Naive thymus-derived CD8-positive, alpha-beta T cell (primary cell): ENCODE data around the gene FN1. TPM values are rescaled to one million over a fixed set of nuclear protein-coding genes. Genes with fewer than 3 reads are reported as not detected.

Experiments used
- ATAC-seq, 2 donors: fragments of 150-1000 bp; cut with Tn5 transposase in 1 of 2; sonication (Bioruptor Pico), chemical (Tn5 transposase) in 1 of 2; 1 replicate in 1 of 2; 2 replicates in 1 of 2; pipeline ENCODE4 v1.10.0; 2021; ENCODE audit warnings: mild to moderate bottlenecking in 2 of 2, moderate library complexity in 2 of 2
- POLR2A ChIA-PET: fragments of 350-600 bp; sonication (Branson Sonifier 250); formaldehyde crosslinking; loops from one replicate; lab custom pipeline; 2021; ENCODE audit warnings: antibody characterized with exemption; lab: Charles Lee
- DNase-seq, 10 donors: peaks; one replicate each; pipeline versions ENCODE4 v3.0.0 to v3.0.0-alpha.2; 2020 to 2022
- H3K27ac Mint-ChIP-seq, 10 donors: one replicate each; pipeline ENCODE4 v1.8.0; 2020 to 2022; ENCODE audit warnings: mild to moderate bottlenecking in 10 of 10, mixed read lengths in 10 of 10, moderate library complexity in 4 of 10, inconsistent platforms in 1 of 10
- H3K27me3 Mint-ChIP-seq, 5 donors: one replicate each; pipeline ENCODE4 v1.8.0; 2021 to 2022; ENCODE audit warnings: mixed read lengths in 5 of 5
- H3K36me3 Mint-ChIP-seq, 3 donors: one replicate each; pipeline ENCODE4 v1.8.0; 2020 to 2022; ENCODE audit warnings: mixed read lengths in 3 of 3, mild to moderate bottlenecking in 2 of 3, inconsistent platforms in 1 of 3
- H3K4me1 Mint-ChIP-seq, 4 donors: one replicate each; pipeline ENCODE4 v1.8.0; 2021 to 2022; ENCODE audit warnings: mixed read lengths in 4 of 4
- H3K4me3 Mint-ChIP-seq, 10 donors: one replicate each; pipeline ENCODE4 v1.8.0; 2020 to 2022; ENCODE audit warnings: mild to moderate bottlenecking in 10 of 10, mixed read lengths in 10 of 10, moderate library complexity in 6 of 10, inconsistent platforms in 1 of 10
- H3K9me3 Mint-ChIP-seq, 9 donors: one replicate each; pipeline ENCODE4 v1.8.0; 2020 to 2022; ENCODE audit warnings: mixed read lengths in 9 of 9, mild to moderate bottlenecking in 3 of 9, inconsistent platforms in 1 of 9, moderate library complexity in 1 of 9
- polyA plus RNA-seq, 3 donors: library from polyadenylated mRNA; unstranded; fragments of 300-500 nt; fragmentation: Illumina TruSeq; gene quantifications; one replicate each; pipeline ENCODE4 v1.2.3, GENCODE V29; 2021
- total RNA-seq, 8 experiments: library from RNA in 2 of 8; stranded (reverse) in 2 of 8; gene quantifications; one replicate each; pipeline ENCODE4 v1.2.3 and lab custom pipeline; 2021 to 2026

FN1 gene
- total and polyA plus RNA-seq, 5 experiments from 2014 or later, result 0.05 to 1.3 (median 0.63) TPM; not detected in 1

GRCh38 chr2:215358891-215359575 lies 76.8 kb downstream of the FN1 start:
- Mint-ChIP-seq H3K4me1 (no peaks in the 10 kb centered on the region), H3K36me3 (peaks cover 6 to 42% (median 39%) of the 10 kb centered on the region in 3 donors), H3K27ac (no peak overlapping the region), H3K4me3 (no peak overlapping the region), H3K27me3 (no peaks in the 10 kb centered on the region), H3K9me3 (no peaks in the 10 kb centered on the region)
- DNase-seq (no peak), ATAC-seq (no peak)
- POLR2A ChIA-PET, result no interaction called here

GRCh38 chr2:215358312-215358845 lies 77.5 kb downstream of the FN1 start:
- DNase-seq, result no peak
- POLR2A ChIA-PET, result no interaction called here
- no peak for ATAC-seq
- no peaks in the 10 kb centered on the region for H3K27me3 Mint-ChIP-seq
- H3K4me1 Mint-ChIP-seq, result no peaks in the 10 kb centered on the region
- no peak overlapping the region for H3K27ac Mint-ChIP-seq
- no peaks in the 10 kb centered on the region for H3K9me3 Mint-ChIP-seq
- peaks cover 6 to 37% (median 35%) of the 10 kb centered on the region in 3 donors for H3K36me3 Mint-ChIP-seq
- no peak overlapping the region for H3K4me3 Mint-ChIP-seq

GRCh38 chr2:215357660-215358059 lies 78.2 kb downstream of the FN1 start:
- no peak overlapping the region for H3K27ac Mint-ChIP-seq
- H3K4me3 Mint-ChIP-seq, result no peak overlapping the region
- ATAC-seq, result no peak
- H3K27me3 Mint-ChIP-seq, result no peaks in the 10 kb centered on the region
- no peak for DNase-seq
- POLR2A ChIA-PET, result no interaction called here
- H3K36me3 Mint-ChIP-seq, result peaks cover 6 to 39% (median 29%) of the 10 kb centered on the region in 3 donors
- H3K9me3 Mint-ChIP-seq, result no peaks in the 10 kb centered on the region
- H3K4me1 Mint-ChIP-seq, result no peaks in the 10 kb centered on the region

- Mint-ChIP-seq H3K27ac (no peak overlapping the region), H3K4me3 (no peak overlapping the region), H3K36me3 (peaks cover 0 to 35% (median 24%) of the 10 kb centered on the region in 3 donors), H3K27me3 (no peaks in the 10 kb centered on the region), H3K9me3 (no peaks in the 10 kb centered on the region), H3K4me1 (no peaks in the 10 kb centered on the region)
- DNase-seq (no peak), ATAC-seq (no peak)
- POLR2A ChIA-PET, result no interaction called here
Observed at GRCh38 chr2:215356948-215357461, 78.9 kb downstream of the FN1 start.

GRCh38 chr2:215356334-215356947 lies 79.4 kb downstream of the FN1 start:
- no peak overlapping the region for H3K4me3 Mint-ChIP-seq
- H3K27me3 Mint-ChIP-seq, result no peaks in the 10 kb centered on the region
- no peak overlapping the region for H3K27ac Mint-ChIP-seq
- POLR2A ChIA-PET, result no interaction called here
- H3K9me3 Mint-ChIP-seq, result no peaks in the 10 kb centered on the region
- ATAC-seq, result no peak
- no peak for DNase-seq
- H3K4me1 Mint-ChIP-seq, result no peaks in the 10 kb centered on the region
- H3K36me3 Mint-ChIP-seq, result peaks cover 0 to 38% (median 24%) of the 10 kb centered on the region in 3 donors

- no peak overlapping the region for H3K4me3 Mint-ChIP-seq
- POLR2A ChIA-PET, result no interaction called here
- H3K9me3 Mint-ChIP-seq, result no peaks in the 10 kb centered on the region
- no peak for DNase-seq
- no peaks in the 10 kb centered on the region for H3K27me3 Mint-ChIP-seq
- H3K36me3 Mint-ChIP-seq, result peaks cover 0 to 40% (median 27%) of the 10 kb centered on the region in 3 donors
- no peak for ATAC-seq
- H3K4me1 Mint-ChIP-seq, result no peaks in the 10 kb centered on the region
- no peak overlapping the region for H3K27ac Mint-ChIP-seq
Observed at GRCh38 chr2:215355801-215356200, 80.1 kb downstream of the FN1 start.

- H3K27ac Mint-ChIP-seq, result no peak overlapping the region
- POLR2A ChIA-PET, result interaction anchor here (0.6 kb wide), 1 partner anchor 46 kb away, joined by 4 read pairs; no protein-coding TSS in a partner anchor
- H3K4me1 Mint-ChIP-seq, result no peaks in the 10 kb centered on the region
- ATAC-seq (no peak), DNase-seq (no peak)
- no peak overlapping the region for H3K4me3 Mint-ChIP-seq
- H3K36me3 Mint-ChIP-seq, result peaks cover 0 to 40% (median 28%) of the 10 kb centered on the region in 3 donors
- no peaks in the 10 kb centered on the region for H3K9me3 Mint-ChIP-seq
- H3K27me3 Mint-ChIP-seq, result no peaks in the 10 kb centered on the region
Observed at GRCh38 chr2:215354771-215355695, 80.8 kb downstream of the FN1 start.

GRCh38 chr2:215352602-215353001 lies 83.3 kb downstream of the FN1 start:
- Mint-ChIP-seq H3K27ac (no peak overlapping the region), H3K36me3 (peaks cover 6 to 59% (median 41%) of the 10 kb centered on the region in 3 donors), H3K27me3 (no peaks in the 10 kb centered on the region)

GRCh38 chr2:215347878-215348277 lies 88.0 kb downstream of the FN1 start:
- Mint-ChIP-seq H3K27ac (peak overlapping the region in 1 of 10 donors; percentile 40), H3K4me1 (no peaks in the 10 kb centered on the region), H3K36me3 (peaks cover 18 to 92% (median 43%) of the 10 kb centered on the region in 3 donors), H3K4me3 (no peak overlapping the region), H3K9me3 (no peaks in the 10 kb centered on the region), H3K27me3 (no peaks in the 10 kb centered on the region)
- POLR2A ChIA-PET, result no interaction called here
- no peak for ATAC-seq
- DNase-seq, result no peak

More at GRCh38 chr2:215352602-215353001, 83.3 kb downstream of the FN1 start:
- ATAC-seq (no peak), DNase-seq (no peak)
- Mint-ChIP-seq H3K4me1 (no peaks in the 10 kb centered on the region), H3K9me3 (no peaks in the 10 kb centered on the region), H3K4me3 (no peak overlapping the region)
- POLR2A ChIA-PET, result no interaction called here

GRCh38 chr2:215338883-215339679 lies 96.8 kb downstream of the FN1 start:
- H3K36me3 Mint-ChIP-seq, result peaks cover 6 to 93% (median 45%) of the 10 kb centered on the region in 3 donors
- no peak for ATAC-seq
- peaks cover 0 to 4% (median 3%) of the 10 kb centered on the region in 4 donors for H3K4me1 Mint-ChIP-seq
- no peak overlapping the region for H3K27ac Mint-ChIP-seq
- POLR2A ChIA-PET, result no interaction called here
- DNase-seq, result no peak
- H3K9me3 Mint-ChIP-seq, result no peaks in the 10 kb centered on the region
- H3K27me3 Mint-ChIP-seq, result no peaks in the 10 kb centered on the region
- H3K4me3 Mint-ChIP-seq, result no peak overlapping the region

- no peaks in the 10 kb centered on the region for H3K27me3 Mint-ChIP-seq
- ATAC-seq (no peak), DNase-seq (no peak)
- peaks cover 12 to 16% (median 14%) of the 10 kb centered on the region in 4 donors for H3K4me1 Mint-ChIP-seq
- peak overlapping the region in 3 of 10 donors; percentile 0 to 35 (median 33) for H3K27ac Mint-ChIP-seq
- peaks cover 6 to 91% (median 32%) of the 10 kb centered on the region in 3 donors for H3K36me3 Mint-ChIP-seq
- H3K9me3 Mint-ChIP-seq, result no peaks in the 10 kb centered on the region
- H3K4me3 Mint-ChIP-seq, result no peak overlapping the region
- POLR2A ChIA-PET, result no interaction called here
Observed at GRCh38 chr2:215332872-215333595, 102.8 kb downstream of the FN1 start.
